K562 (cell line): ENCODE data around the gene OPCML. TPM values are rescaled to one million over a fixed set of nuclear protein-coding genes. Genes with fewer than 3 reads are reported as not detected.

ENCODE experiments used
- ATAC-seq: fragments of 200-7000 bp; cut with Tn5 transposase; 3 replicates; pipeline ENCODE4 v1.9.1; 2020; ENCODE audit warnings: moderate library complexity
- BruUV-seq: library from RNA; stranded (reverse); fragments of 400-500 nt; replicated peaks from 2 replicates; lab custom pipeline; 2021; lab: Mats Ljungman, UMichigan
- CTCF ChIA-PET: fragments of 300-600 bp; formaldehyde crosslinking; extraction: SDS; loops from one replicate; lab custom pipeline; 2021; ENCODE audit warnings: low intra/inter-chr PET ratio; lab: Yijun Ruan, JAX
- POLR2A ChIA-PET: fragments of 300-600, 350-650 bp; sonication (Branson Sonifier 250); formaldehyde crosslinking; extraction: SDS; loops from one replicate; lab custom pipeline; 2021; ENCODE audit warnings: antibody characterized with exemption, inconsistent platforms; lab: Yijun Ruan, JAX
- DNase-seq, 4 experiments: peaks; one replicate each; pipeline versions ENCODE4 v3.0.0 to v3.0.0-alpha.2; 2011 to 2018; ENCODE audit warnings: low spot score in 3 of 4, mixed read lengths in 3 of 4; ENCODE audit errors: extremely low read depth in 1 of 4
- FAIRE-seq: peaks from 2 replicates; lab custom pipeline; 2011; peaks lifted over from hg19 to GRCh38; lab: Jason Lieb, UNC
- H2AFZ ChIP-seq: 2 replicates; pipeline ENCODE4 v1.6.0; 2011; ENCODE audit warnings: low read depth, low read length, control low read depth, inconsistent platforms
- H3K27ac ChIP-seq: fragments of 200-600 bp; 3 replicates; pipeline ENCODE4 v1.8.0; 2011; ENCODE audit warnings: low read depth, mild to moderate bottlenecking, control low read depth, inconsistent platforms, low read length, moderate library complexity, mixed read lengths; ENCODE audit errors: extremely low read depth
- H3K27me3 ChIP-seq, 2 experiments: fragments of 300-600 bp in 1 of 2; 2 replicates in 1 of 2; 3 replicates in 1 of 2; pipeline versions ENCODE4 v1.6.0 to v1.8.0; 2011; ENCODE audit warnings: inconsistent platforms in 2 of 2, low read length in 2 of 2, mild to moderate bottlenecking in 1 of 2, mixed read lengths in 1 of 2, moderate library complexity in 1 of 2; ENCODE audit not compliant: control insufficient read depth in 2 of 2, insufficient read depth in 2 of 2
- H3K36me3 ChIP-seq: fragments of 300-600 bp; 3 replicates; pipeline ENCODE4 v1.8.0; 2011; ENCODE audit warnings: mild to moderate bottlenecking, low read length, inconsistent platforms; ENCODE audit not compliant: control insufficient read depth, insufficient read depth
- H3K4me1 ChIP-seq, 2 experiments: fragments of 200-600 bp in 1 of 2; replicated peaks in 1 of 2; 2 replicates in 1 of 2; 3 replicates in 1 of 2; pipeline versions ENCODE4 v1.5.1 to v1.8.0; 2011; ENCODE audit warnings: inconsistent platforms in 2 of 2, low read length in 2 of 2, mild to moderate bottlenecking in 1 of 2, mixed read lengths in 1 of 2, moderate library complexity in 1 of 2; ENCODE audit not compliant: control insufficient read depth in 2 of 2, insufficient read depth in 2 of 2
- H3K4me2 ChIP-seq: 2 replicates; pipeline ENCODE4 v1.6.1; 2011; ENCODE audit warnings: low read length, control low read depth, inconsistent platforms, mixed read lengths; ENCODE audit not compliant: insufficient read depth
- H3K4me3 ChIP-seq: fragments of 200-600 bp; sonication (generic), shearing (Covaris generic); 2 replicates; pipeline ENCODE4 v1.5.1; 2016; ENCODE audit warnings: control low read depth, inconsistent platforms
- H3K79me2 ChIP-seq: fragments of 200-600 bp; 3 replicates; pipeline ENCODE4 v1.8.0; 2011; ENCODE audit warnings: low read length, inconsistent platforms; ENCODE audit not compliant: control insufficient read depth, insufficient read depth
- H3K9ac ChIP-seq, 2 experiments: 2 replicates each; pipeline versions ENCODE4 v1.6.0 to v1.6.1; 2011; ENCODE audit warnings: low read depth in 2 of 2, low read length in 2 of 2, control low read depth in 1 of 2, inconsistent platforms in 1 of 2, mild to moderate bottlenecking in 1 of 2, mixed read lengths in 1 of 2; ENCODE audit not compliant: insufficient read depth in 1 of 2
- H3K9me1 ChIP-seq: one replicate; pipeline ENCODE4 v1.6.0; 2011; ENCODE audit warnings: inconsistent platforms, mild to moderate bottlenecking, low read length, moderate library complexity; ENCODE audit not compliant: control insufficient read depth, insufficient read depth
- H3K9me3 ChIP-seq: replicated peaks from 2 replicates; pipeline ENCODE4 v1.5.1; 2011; ENCODE audit warnings: low read depth, low read length, inconsistent platforms; ENCODE audit not compliant: control insufficient read depth, insufficient read depth
- H4K20me1 ChIP-seq: replicated peaks from 2 replicates; pipeline ENCODE4 v1.6.1; 2011; ENCODE audit warnings: low read length, inconsistent platforms, mixed read lengths; ENCODE audit not compliant: control insufficient read depth, insufficient read depth
- KLF16 ChIP-seq: IDR thresholded peaks from 2 replicates; pipeline ENCODE4 v1.6.1; 2016; ENCODE audit warnings: antibody characterized with exemption
- LCOR ChIP-seq: sonication (generic); formaldehyde crosslinking; IDR thresholded peaks from 2 replicates; pipeline ENCODE4 v1.8.0; 2022; ENCODE audit warnings: mild to moderate bottlenecking, missing genetic modification reagents
- RBBP5 ChIP-seq: fragments of 200-600 bp; sonication (generic); IDR thresholded peaks from 2 replicates; pipeline ENCODE4 v1.6.1; 2012; ENCODE audit warnings: borderline replicate concordance, mild to moderate bottlenecking, low read length, control low read depth, inconsistent platforms; ENCODE audit not compliant: insufficient read depth, poor library complexity, severe bottlenecking
- SNRNP70 ChIP-seq: fragments of 200-400 bp; formaldehyde crosslinking; optimal IDR thresholded peaks from 2 replicates; pipeline ENCODE3; 2017; ENCODE audit warnings: low read depth, low read length
- STAT5B ChIP-seq: fragments of 250-450 bp; sonication (Bioruptor Pico); IDR thresholded peaks from 2 replicates; pipeline ENCODE4 v1.8.0; 2021; ENCODE audit warnings: mild to moderate bottlenecking, inconsistent platforms
- TAF1 ChIP-seq: IDR thresholded peaks from 2 replicates; pipeline ENCODE4 v1.6.1; 2011; ENCODE audit warnings: mild to moderate bottlenecking, low read length, moderate library complexity; ENCODE audit not compliant: insufficient read depth, control insufficient read depth, severe bottlenecking; ENCODE audit errors: extremely low read depth
- TGIF2 ChIP-seq: sonication (generic); formaldehyde crosslinking; IDR thresholded peaks from 2 replicates; pipeline ENCODE4 v1.8.1; 2022; ENCODE audit warnings: mild to moderate bottlenecking, missing genetic modification reagents, moderate library complexity
- ZBTB17 ChIP-seq: fragments of 450-650 bp; formaldehyde crosslinking; IDR thresholded peaks from 2 replicates; pipeline ENCODE4 v1.4.0; 2020; ENCODE audit warnings: mild to moderate bottlenecking
- ZNF165 ChIP-seq: fragments of 250-450 bp; sonication (Bioruptor Pico); IDR thresholded peaks from 2 replicates; pipeline ENCODE4 v1.4.0; 2020; ENCODE audit warnings: borderline replicate concordance
- WGBS: fragments of 100-300 bp; shearing (Covaris generic); methylation state at CpG from one replicate; pipeline ENCODE4 v1.1.6; 2016; ENCODE audit warnings: low coverage, mixed read lengths; ENCODE audit not compliant: insufficient coverage; ENCODE audit errors: missing lambda C conversion rate; 5-methylcytosine and 5-hydroxymethylcytosine counted together
- in situ Hi-C: fragments of 300-500 bp; cut with MboI; formaldehyde crosslinking; loops from 4 replicates; pipeline ENCODE4 v1.15.0; 2018; ENCODE audit warnings: inconsistent platforms, mixed read lengths
- intact Hi-C: fragments of 100-400 bp; cut with micrococcal nuclease; formaldehyde crosslinking; loops from 2 replicates; pipeline ENCODE4 v1.14.2; 2022
- polyA plus RNA-seq, 8 experiments: library from polyadenylated mRNA; depleted of rRNA in 4 of 8; stranded (reverse) in 5 of 8; unstranded in 3 of 8; fragments of >200 nt; fragmentation: Nextera tagmentation in 2 of 8; fragmentation: Illumina TruSeq in 1 of 8; extraction: Ambion mirVana in 2 of 8; extraction: Trizol in 1 of 8; gene quantifications; 2 replicates each; pipeline versions ENCODE4 v1.2.1 to v1.2.3, GENCODE V29; 2011 to 2014; ENCODE audit warnings: inconsistent platforms in 1 of 8, missing spikeins in 1 of 8
- total RNA-seq, 7 experiments: library from RNA; depleted of rRNA in 6 of 7; stranded (reverse); fragments of >200 nt in 6 of 7; fragmentation: Illumina TruSeq in 2 of 7; extraction: Trizol in 2 of 7; gene quantifications; 2 replicates each; pipeline versions ENCODE4 v1.2.1 to v1.2.3, GENCODE V29; 2011 to 2021; ENCODE audit warnings: low replicate concordance in 1 of 7
- TF ChIP-seq, protein P1 (sequence below): fragments of 200-800 bp; sonication (Bioruptor generic); IDR thresholded peaks from 2 replicates; pipeline ENCODE4 v1.6.1; 2017; ENCODE audit warnings: missing genetic modification characterization, missing compliant biosample characterization
- TF ChIP-seq, protein P2 (sequence below): fragments of 450-650 bp; formaldehyde crosslinking; IDR thresholded peaks from 2 replicates; pipeline ENCODE4 v1.4.0; 2020; ENCODE audit warnings: mild to moderate bottlenecking, moderate library complexity
- TF ChIP-seq, protein P3 (sequence below): sonication (generic); formaldehyde crosslinking; IDR thresholded peaks from 2 replicates; pipeline ENCODE4 v1.8.1; 2023; ENCODE audit warnings: missing genetic modification reagents, mild to moderate bottlenecking, borderline replicate concordance

Gene OPCML
- total and polyA plus RNA-seq, 9 of the 15 experiments (the other 6 are each of a cell fraction or from before 2014, with no cell fraction given), result not detected

- ChIA-PET CTCF (no interaction called here), POLR2A (interaction anchor here (0.6 kb wide), 1 partner anchor 224 kb away, joined by 3 read pairs; no protein-coding TSS in a partner anchor)
- no peaks in the 10 kb centered on the region for H3K79me2 ChIP-seq
- H3K4me2 ChIP-seq, result no peak overlapping the region
- H3K9me3 ChIP-seq, result 0 out of 2 replicates have a peak, but pooled peaks cover 1% of the 10 kb centered on the region
- no peaks in the 10 kb centered on the region for H3K9me1 ChIP-seq
- H2AFZ ChIP-seq, result no peak overlapping the region
- FAIRE-seq (no peak), ATAC-seq (no peak), DNase-seq (no peak)
- H3K27me3 ChIP-seq, result no peaks in the 10 kb centered on the region
- in situ Hi-C loops (no loop called here), intact Hi-C loops (no loop called here)
- BruUV-seq, result no TSS peak
- TF ChIP-seq KLF16, result no peak
- TF ChIP-seq TGIF2, result no peak
- TF ChIP-seq TAF1, result no peak
- TF ChIP-seq RBBP5, result no peak
- TF ChIP-seq, protein P1, sequence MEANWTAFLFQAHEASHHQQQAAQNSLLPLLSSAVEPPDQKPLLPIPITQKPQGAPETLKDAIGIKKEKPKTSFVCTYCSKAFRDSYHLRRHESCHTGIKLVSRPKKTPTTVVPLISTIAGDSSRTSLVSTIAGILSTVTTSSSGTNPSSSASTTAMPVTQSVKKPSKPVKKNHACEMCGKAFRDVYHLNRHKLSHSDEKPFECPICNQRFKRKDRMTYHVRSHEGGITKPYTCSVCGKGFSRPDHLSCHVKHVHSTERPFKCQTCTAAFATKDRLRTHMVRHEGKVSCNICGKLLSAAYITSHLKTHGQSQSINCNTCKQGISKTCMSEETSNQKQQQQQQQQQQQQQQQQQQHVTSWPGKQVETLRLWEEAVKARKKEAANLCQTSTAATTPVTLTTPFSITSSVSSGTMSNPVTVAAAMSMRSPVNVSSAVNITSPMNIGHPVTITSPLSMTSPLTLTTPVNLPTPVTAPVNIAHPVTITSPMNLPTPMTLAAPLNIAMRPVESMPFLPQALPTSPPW, result no peak
- TF ChIP-seq, protein P2, sequence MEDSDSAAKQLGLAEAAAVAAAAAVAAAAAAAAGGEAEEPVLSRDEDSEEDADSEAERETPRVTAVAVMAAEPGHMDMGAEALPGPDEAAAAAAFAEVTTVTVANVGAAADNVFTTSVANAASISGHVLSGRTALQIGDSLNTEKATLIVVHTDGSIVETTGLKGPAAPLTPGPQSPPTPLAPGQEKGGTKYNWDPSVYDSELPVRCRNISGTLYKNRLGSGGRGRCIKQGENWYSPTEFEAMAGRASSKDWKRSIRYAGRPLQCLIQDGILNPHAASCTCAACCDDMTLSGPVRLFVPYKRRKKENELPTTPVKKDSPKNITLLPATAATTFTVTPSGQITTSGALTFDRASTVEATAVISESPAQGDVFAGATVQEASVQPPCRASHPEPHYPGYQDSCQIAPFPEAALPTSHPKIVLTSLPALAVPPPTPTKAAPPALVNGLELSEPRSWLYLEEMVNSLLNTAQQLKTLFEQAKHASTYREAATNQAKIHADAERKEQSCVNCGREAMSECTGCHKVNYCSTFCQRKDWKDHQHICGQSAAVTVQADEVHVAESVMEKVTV (CRISPR knock-in tag), result no peak
- TF ChIP-seq, protein P3, sequence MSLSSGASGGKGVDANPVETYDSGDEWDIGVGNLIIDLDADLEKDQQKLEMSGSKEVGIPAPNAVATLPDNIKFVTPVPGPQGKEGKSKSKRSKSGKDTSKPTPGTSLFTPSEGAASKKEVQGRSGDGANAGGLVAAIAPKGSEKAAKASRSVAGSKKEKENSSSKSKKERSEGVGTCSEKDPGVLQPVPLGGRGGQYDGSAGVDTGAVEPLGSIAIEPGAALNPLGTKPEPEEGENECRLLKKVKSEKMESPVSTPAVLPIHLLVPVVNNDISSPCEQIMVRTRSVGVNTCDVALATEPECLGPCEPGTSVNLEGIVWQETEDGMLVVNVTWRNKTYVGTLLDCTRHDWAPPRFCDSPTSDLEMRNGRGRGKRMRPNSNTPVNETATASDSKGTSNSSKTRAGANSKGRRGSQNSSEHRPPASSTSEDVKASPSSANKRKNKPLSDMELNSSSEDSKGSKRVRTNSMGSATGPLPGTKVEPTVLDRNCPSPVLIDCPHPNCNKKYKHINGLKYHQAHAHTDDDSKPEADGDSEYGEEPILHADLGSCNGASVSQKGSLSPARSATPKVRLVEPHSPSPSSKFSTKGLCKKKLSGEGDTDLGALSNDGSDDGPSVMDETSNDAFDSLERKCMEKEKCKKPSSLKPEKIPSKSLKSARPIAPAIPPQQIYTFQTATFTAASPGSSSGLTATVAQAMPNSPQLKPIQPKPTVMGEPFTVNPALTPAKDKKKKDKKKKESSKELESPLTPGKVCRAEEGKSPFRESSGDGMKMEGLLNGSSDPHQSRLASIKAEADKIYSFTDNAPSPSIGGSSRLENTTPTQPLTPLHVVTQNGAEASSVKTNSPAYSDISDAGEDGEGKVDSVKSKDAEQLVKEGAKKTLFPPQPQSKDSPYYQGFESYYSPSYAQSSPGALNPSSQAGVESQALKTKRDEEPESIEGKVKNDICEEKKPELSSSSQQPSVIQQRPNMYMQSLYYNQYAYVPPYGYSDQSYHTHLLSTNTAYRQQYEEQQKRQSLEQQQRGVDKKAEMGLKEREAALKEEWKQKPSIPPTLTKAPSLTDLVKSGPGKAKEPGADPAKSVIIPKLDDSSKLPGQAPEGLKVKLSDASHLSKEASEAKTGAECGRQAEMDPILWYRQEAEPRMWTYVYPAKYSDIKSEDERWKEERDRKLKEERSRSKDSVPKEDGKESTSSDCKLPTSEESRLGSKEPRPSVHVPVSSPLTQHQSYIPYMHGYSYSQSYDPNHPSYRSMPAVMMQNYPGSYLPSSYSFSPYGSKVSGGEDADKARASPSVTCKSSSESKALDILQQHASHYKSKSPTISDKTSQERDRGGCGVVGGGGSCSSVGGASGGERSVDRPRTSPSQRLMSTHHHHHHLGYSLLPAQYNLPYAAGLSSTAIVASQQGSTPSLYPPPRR (CRISPR knock-in tag), result no peak
- TF ChIP-seq STAT5B (CRISPR knock-in tag), result no peak
- no peak for TF ChIP-seq ZNF165
- TF ChIP-seq LCOR, result no peak
- TF ChIP-seq SNRNP70, result no peak
- no peak for TF ChIP-seq ZBTB17 (CRISPR knock-in tag)
- no peaks in the 10 kb centered on the region for H3K4me1 ChIP-seq
- WGBS, result 0% methylated on average over 3 of the region's 3 CpGs
- H4K20me1 ChIP-seq, result no peaks in the 10 kb centered on the region
- no peaks in the 10 kb centered on the region for H3K36me3 ChIP-seq
- H3K27ac ChIP-seq, result no peak overlapping the region
- no peak overlapping the region for H3K4me3 ChIP-seq
- no peak overlapping the region for H3K9ac ChIP-seq
These were observed 230.2 kb downstream of the OPCML start for GRCh38 chr11:133302056-133302455.
